Gastroesophageal sphincter (tissue), 3 donors: ENCODE results near the gene CCDC179.

Experiments
- POLR2A ChIP-seq, 2 donors: fragments of 450-650 bp; IDR thresholded peaks; one replicate each; pipeline ENCODE4 v1.6.1; 2017; ENCODE audit warnings: antibody characterized with exemption in 2 of 2, mild to moderate bottlenecking in 2 of 2, moderate library complexity in 1 of 2
- TF ChIP-seq, protein P1 (sequence below), 4 experiments: fragments of 200-600 bp in 2 of 4; fragments of 450-650 bp in 2 of 4; sonication (generic) in 1 of 4; IDR thresholded peaks; one replicate each; pipeline ENCODE4 v1.5.1; 2017 to 2019; ENCODE audit warnings: antibody characterized with exemption in 4 of 4, mild to moderate bottlenecking in 2 of 4, moderate library complexity in 2 of 4

- TF ChIP-seq POLR2A (IDR thresholded peaks at IDR 0.05) = no peak
- TF ChIP-seq, protein P1, sequence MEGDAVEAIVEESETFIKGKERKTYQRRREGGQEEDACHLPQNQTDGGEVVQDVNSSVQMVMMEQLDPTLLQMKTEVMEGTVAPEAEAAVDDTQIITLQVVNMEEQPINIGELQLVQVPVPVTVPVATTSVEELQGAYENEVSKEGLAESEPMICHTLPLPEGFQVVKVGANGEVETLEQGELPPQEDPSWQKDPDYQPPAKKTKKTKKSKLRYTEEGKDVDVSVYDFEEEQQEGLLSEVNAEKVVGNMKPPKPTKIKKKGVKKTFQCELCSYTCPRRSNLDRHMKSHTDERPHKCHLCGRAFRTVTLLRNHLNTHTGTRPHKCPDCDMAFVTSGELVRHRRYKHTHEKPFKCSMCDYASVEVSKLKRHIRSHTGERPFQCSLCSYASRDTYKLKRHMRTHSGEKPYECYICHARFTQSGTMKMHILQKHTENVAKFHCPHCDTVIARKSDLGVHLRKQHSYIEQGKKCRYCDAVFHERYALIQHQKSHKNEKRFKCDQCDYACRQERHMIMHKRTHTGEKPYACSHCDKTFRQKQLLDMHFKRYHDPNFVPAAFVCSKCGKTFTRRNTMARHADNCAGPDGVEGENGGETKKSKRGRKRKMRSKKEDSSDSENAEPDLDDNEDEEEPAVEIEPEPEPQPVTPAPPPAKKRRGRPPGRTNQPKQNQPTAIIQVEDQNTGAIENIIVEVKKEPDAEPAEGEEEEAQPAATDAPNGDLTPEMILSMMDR (IDR thresholded peaks at IDR 0.05) = no peak
Observed at GRCh38 chr11:22830082-22830414, 30.2 kb downstream of the CCDC179 start.
